K562 (cell line): ENCODE results near the gene TPPP. TPM values are rescaled to one million over a fixed set of nuclear protein-coding genes. Genes with fewer than 3 reads are reported as not detected.
A peak's percentile ranks its signal among the peaks of the same experiment; 100 is the strongest.

Experiments
- BHLHE40 ChIP-seq: IDR thresholded peaks from 2 replicates; pipeline ENCODE4 v1.6.1; 2011; ENCODE audit warnings: low read length, improper control_type of control experiment
- FOXJ3 ChIP-seq: sonication (generic); formaldehyde crosslinking; IDR thresholded peaks from 2 replicates; pipeline ENCODE4 v1.4.0; 2020; ENCODE audit warnings: mild to moderate bottlenecking, missing genetic modification reagents
- HDAC6 ChIP-seq: IDR thresholded peaks from 2 replicates; pipeline ENCODE4 v1.6.1; 2012; ENCODE audit warnings: low read depth, mild to moderate bottlenecking, control low read depth, inconsistent platforms, low read length, moderate library complexity
- HEY1 ChIP-seq: fragments of 250-450 bp; sonication (Bioruptor Pico); IDR thresholded peaks from 2 replicates; pipeline ENCODE4 v1.5.0; 2020; ENCODE audit warnings: mild to moderate bottlenecking, moderate library complexity, borderline replicate concordance
- NCOR1 ChIP-seq: fragments of 450-650 bp; IDR thresholded peaks from 2 replicates; pipeline ENCODE4 v1.6.1; 2016; ENCODE audit warnings: mild to moderate bottlenecking, moderate library complexity
- NFRKB ChIP-seq: fragments of 450-650 bp; IDR thresholded peaks from 2 replicates; pipeline ENCODE4 v1.6.1; 2016; ENCODE audit warnings: low read depth
- RBM34 ChIP-seq: fragments of 200-400 bp; formaldehyde crosslinking; IDR thresholded peaks from 2 replicates; pipeline ENCODE4 v1.6.1; 2018; ENCODE audit warnings: low read length, borderline replicate concordance; ENCODE audit not compliant: insufficient read depth
- SNRNP70 ChIP-seq: fragments of 200-400 bp; formaldehyde crosslinking; optimal IDR thresholded peaks from 2 replicates; pipeline ENCODE3; 2017; ENCODE audit warnings: low read depth, low read length
- TAF7 ChIP-seq: fragments of 450-650 bp; IDR thresholded peaks from 2 replicates; pipeline ENCODE4 v1.6.1; 2016; ENCODE audit warnings: missing genetic modification characterization, missing compliant biosample characterization
- TOE1 ChIP-seq, 2 experiments: fragments of 450-650 bp in 1 of 2; sonication (generic) in 1 of 2; formaldehyde crosslinking in 1 of 2; IDR thresholded peaks; 2 replicates each; pipeline versions ENCODE4 v1.7.1 to v1.8.0; 2016 to 2022; ENCODE audit warnings: borderline replicate concordance in 2 of 2, mild to moderate bottlenecking in 2 of 2, antibody characterized with exemption in 1 of 2, inconsistent platforms in 1 of 2, low read depth in 1 of 2, missing genetic modification reagents in 1 of 2, moderate library complexity in 1 of 2
- ZEB2 ChIP-seq: fragments of 450-650 bp; IDR thresholded peaks from 2 replicates; pipeline ENCODE4 v1.6.1; 2016
- polyA plus RNA-seq, 8 experiments: library from polyadenylated mRNA; depleted of rRNA in 4 of 8; stranded (reverse) in 5 of 8; unstranded in 3 of 8; fragments of >200 nt; fragmentation: Nextera tagmentation in 2 of 8; fragmentation: Illumina TruSeq in 1 of 8; extraction: Ambion mirVana in 2 of 8; extraction: Trizol in 1 of 8; gene quantifications; 2 replicates each; pipeline versions ENCODE4 v1.2.1 to v1.2.3, GENCODE V29; 2011 to 2014; ENCODE audit warnings: inconsistent platforms in 1 of 8, missing spikeins in 1 of 8
- total RNA-seq, 7 experiments: library from RNA; depleted of rRNA in 6 of 7; stranded (reverse); fragments of >200 nt in 6 of 7; fragmentation: Illumina TruSeq in 2 of 7; extraction: Trizol in 2 of 7; gene quantifications; 2 replicates each; pipeline versions ENCODE4 v1.2.1 to v1.2.3, GENCODE V29; 2011 to 2021; ENCODE audit warnings: low replicate concordance in 1 of 7
- TF ChIP-seq, protein P1 (sequence below): fragments of 450-650 bp; conservative IDR thresholded peaks from 2 replicates; pipeline ENCODE4 v1.6.1; 2016; ENCODE audit warnings: missing genetic modification characterization, low read depth, mild to moderate bottlenecking, control low read depth, missing compliant biosample characterization
- TF ChIP-seq, protein P2 (sequence below): fragments of 450-650 bp; IDR thresholded peaks from 2 replicates; pipeline ENCODE4 v1.6.1; 2017; ENCODE audit warnings: antibody characterized with exemption, mild to moderate bottlenecking
- TF ChIP-seq, protein P3 (sequence below), 2 experiments: fragments of 150-350 bp in 1 of 2; IDR thresholded peaks; 2 replicates each; pipeline ENCODE4 v1.6.1; 2012 to 2016; ENCODE audit warnings: low read depth in 2 of 2, low read length in 2 of 2, mild to moderate bottlenecking in 1 of 2, moderate library complexity in 1 of 2
- TF ChIP-seq, protein P4 (sequence below): IDR thresholded peaks from 2 replicates; pipeline ENCODE4 v1.6.1; 2011; ENCODE audit warnings: borderline replicate concordance, low read depth, mild to moderate bottlenecking, moderate library complexity, low read length; ENCODE audit not compliant: insufficient read depth, poor library complexity, severe bottlenecking

TPPP gene
- total and polyA plus RNA-seq, 9 of the 15 experiments (the other 6 are each of a cell fraction or from before 2014, with no cell fraction given): 0.01 to 0.07 (median 0.03) TPM; not detected in 6

DNA sequence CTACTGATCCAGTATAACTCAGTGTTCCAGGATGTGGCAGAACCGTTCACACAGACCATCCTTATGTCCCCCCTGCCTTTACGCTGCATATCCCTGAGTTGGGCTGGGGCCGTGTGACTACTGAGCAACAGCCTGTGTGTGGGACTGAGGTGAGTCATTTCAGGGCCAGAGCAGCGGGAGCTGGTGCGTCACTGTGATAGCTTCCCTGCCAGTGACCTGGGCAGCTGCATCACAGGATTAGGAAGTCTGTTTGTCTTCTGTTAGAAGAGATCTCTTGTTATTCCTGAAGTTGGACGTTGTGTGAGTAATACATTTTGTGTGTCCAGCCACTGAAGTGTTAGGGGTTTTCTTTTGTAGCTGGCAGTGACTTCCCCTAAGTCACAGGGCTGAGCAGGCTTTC, 35.6 kb downstream of the TPPP start (continued):
- TF ChIP-seq, protein P1, sequence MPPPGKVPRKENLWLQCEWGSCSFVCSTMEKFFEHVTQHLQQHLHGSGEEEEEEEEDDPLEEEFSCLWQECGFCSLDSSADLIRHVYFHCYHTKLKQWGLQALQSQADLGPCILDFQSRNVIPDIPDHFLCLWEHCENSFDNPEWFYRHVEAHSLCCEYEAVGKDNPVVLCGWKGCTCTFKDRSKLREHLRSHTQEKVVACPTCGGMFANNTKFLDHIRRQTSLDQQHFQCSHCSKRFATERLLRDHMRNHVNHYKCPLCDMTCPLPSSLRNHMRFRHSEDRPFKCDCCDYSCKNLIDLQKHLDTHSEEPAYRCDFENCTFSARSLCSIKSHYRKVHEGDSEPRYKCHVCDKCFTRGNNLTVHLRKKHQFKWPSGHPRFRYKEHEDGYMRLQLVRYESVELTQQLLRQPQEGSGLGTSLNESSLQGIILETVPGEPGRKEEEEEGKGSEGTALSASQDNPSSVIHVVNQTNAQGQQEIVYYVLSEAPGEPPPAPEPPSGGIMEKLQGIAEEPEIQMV: no peak
- no peak for TF ChIP-seq SNRNP70
- no peak for TF ChIP-seq NFRKB
- peak; percentile 77; the same call in 1 of the 2 replicates for TF ChIP-seq BHLHE40
- no peak for TF ChIP-seq RBM34
- TF ChIP-seq NCOR1: peak; percentile 94
- TF ChIP-seq, protein P2, sequence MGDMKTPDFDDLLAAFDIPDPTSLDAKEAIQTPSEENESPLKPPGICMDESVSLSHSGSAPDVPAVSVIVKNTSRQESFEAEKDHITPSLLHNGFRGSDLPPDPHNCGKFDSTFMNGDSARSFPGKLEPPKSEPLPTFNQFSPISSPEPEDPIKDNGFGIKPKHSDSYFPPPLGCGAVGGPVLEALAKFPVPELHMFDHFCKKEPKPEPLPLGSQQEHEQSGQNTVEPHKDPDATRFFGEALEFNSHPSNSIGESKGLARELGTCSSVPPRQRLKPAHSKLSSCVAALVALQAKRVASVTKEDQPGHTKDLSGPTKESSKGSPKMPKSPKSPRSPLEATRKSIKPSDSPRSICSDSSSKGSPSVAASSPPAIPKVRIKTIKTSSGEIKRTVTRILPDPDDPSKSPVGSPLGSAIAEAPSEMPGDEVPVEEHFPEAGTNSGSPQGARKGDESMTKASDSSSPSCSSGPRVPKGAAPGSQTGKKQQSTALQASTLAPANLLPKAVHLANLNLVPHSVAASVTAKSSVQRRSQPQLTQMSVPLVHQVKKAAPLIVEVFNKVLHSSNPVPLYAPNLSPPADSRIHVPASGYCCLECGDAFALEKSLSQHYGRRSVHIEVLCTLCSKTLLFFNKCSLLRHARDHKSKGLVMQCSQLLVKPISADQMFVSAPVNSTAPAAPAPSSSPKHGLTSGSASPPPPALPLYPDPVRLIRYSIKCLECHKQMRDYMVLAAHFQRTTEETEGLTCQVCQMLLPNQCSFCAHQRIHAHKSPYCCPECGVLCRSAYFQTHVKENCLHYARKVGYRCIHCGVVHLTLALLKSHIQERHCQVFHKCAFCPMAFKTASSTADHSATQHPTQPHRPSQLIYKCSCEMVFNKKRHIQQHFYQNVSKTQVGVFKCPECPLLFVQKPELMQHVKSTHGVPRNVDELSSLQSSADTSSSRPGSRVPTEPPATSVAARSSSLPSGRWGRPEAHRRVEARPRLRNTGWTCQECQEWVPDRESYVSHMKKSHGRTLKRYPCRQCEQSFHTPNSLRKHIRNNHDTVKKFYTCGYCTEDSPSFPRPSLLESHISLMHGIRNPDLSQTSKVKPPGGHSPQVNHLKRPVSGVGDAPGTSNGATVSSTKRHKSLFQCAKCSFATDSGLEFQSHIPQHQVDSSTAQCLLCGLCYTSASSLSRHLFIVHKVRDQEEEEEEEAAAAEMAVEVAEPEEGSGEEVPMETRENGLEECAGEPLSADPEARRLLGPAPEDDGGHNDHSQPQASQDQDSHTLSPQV: peak; percentile 64; the same call in 1 of the 2 replicates
- no peak for TF ChIP-seq TAF7 (tag)
- TF ChIP-seq HDAC6: no peak
- TF ChIP-seq ZEB2: no peak
- no peak for TF ChIP-seq FOXJ3
- TF ChIP-seq HEY1 (CRISPR knock-in tag): no peak
- TF ChIP-seq TOE1 (IDR thresholded peaks at IDR 0.05; ENCODE audit: borderline replicate concordance): 0 out of 2 replicates have a peak, but pooled peaks have one; percentile 50
- TF ChIP-seq TOE1 (CRISPR knock-in tag; IDR thresholded peaks at IDR 0.05; ENCODE audit: borderline replicate concordance, low read depth): no peak
- TF ChIP-seq, protein P3, sequence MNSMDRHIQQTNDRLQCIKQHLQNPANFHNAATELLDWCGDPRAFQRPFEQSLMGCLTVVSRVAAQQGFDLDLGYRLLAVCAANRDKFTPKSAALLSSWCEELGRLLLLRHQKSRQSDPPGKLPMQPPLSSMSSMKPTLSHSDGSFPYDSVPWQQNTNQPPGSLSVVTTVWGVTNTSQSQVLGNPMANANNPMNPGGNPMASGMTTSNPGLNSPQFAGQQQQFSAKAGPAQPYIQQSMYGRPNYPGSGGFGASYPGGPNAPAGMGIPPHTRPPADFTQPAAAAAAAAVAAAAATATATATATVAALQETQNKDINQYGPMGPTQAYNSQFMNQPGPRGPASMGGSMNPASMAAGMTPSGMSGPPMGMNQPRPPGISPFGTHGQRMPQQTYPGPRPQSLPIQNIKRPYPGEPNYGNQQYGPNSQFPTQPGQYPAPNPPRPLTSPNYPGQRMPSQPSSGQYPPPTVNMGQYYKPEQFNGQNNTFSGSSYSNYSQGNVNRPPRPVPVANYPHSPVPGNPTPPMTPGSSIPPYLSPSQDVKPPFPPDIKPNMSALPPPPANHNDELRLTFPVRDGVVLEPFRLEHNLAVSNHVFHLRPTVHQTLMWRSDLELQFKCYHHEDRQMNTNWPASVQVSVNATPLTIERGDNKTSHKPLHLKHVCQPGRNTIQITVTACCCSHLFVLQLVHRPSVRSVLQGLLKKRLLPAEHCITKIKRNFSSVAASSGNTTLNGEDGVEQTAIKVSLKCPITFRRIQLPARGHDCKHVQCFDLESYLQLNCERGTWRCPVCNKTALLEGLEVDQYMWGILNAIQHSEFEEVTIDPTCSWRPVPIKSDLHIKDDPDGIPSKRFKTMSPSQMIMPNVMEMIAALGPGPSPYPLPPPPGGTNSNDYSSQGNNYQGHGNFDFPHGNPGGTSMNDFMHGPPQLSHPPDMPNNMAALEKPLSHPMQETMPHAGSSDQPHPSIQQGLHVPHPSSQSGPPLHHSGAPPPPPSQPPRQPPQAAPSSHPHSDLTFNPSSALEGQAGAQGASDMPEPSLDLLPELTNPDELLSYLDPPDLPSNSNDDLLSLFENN (IDR thresholded peaks at IDR 0.05; ENCODE audit: low read depth in 2 of 2, low read length in 2 of 2): peak in 1 of 2 experiments; percentile 85; a peak in 2 of 4 replicates
- TF ChIP-seq, protein P4, sequence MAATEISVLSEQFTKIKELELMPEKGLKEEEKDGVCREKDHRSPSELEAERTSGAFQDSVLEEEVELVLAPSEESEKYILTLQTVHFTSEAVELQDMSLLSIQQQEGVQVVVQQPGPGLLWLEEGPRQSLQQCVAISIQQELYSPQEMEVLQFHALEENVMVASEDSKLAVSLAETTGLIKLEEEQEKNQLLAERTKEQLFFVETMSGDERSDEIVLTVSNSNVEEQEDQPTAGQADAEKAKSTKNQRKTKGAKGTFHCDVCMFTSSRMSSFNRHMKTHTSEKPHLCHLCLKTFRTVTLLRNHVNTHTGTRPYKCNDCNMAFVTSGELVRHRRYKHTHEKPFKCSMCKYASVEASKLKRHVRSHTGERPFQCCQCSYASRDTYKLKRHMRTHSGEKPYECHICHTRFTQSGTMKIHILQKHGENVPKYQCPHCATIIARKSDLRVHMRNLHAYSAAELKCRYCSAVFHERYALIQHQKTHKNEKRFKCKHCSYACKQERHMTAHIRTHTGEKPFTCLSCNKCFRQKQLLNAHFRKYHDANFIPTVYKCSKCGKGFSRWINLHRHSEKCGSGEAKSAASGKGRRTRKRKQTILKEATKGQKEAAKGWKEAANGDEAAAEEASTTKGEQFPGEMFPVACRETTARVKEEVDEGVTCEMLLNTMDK: no peak
